Ishikawa (cell line): Measurements from ENCODE around the gene MMP14.

Source experiments
- CEBPB ChIP-seq: IDR thresholded peaks from 2 replicates; pipeline ENCODE4 v1.6.1; 2012
- CREB1 ChIP-seq: IDR thresholded peaks from 2 replicates; pipeline ENCODE4 v1.6.1; 2012; ENCODE audit warnings: low read depth
- EP300 ChIP-seq: IDR thresholded peaks from 2 replicates; pipeline ENCODE4 v1.6.1; 2012; ENCODE audit warnings: borderline replicate concordance
- FOXM1 ChIP-seq: IDR thresholded peaks from 2 replicates; pipeline ENCODE4 v1.6.1; 2012; ENCODE audit warnings: low read depth, borderline replicate concordance
- MAX ChIP-seq: IDR thresholded peaks from 2 replicates; pipeline ENCODE4 v1.6.1; 2012
- RAD21 ChIP-seq: IDR thresholded peaks from 2 replicates; pipeline ENCODE4 v1.6.1; 2012; ENCODE audit warnings: low read depth
- REST ChIP-seq: IDR thresholded peaks from 2 replicates; pipeline ENCODE4 v1.6.1; 2012; ENCODE audit warnings: low read depth, mild to moderate bottlenecking
- TAF1 ChIP-seq: IDR thresholded peaks from 2 replicates; pipeline ENCODE4 v1.6.1; 2012; ENCODE audit warnings: low read depth, mild to moderate bottlenecking
- TCF12 ChIP-seq: IDR thresholded peaks from 2 replicates; pipeline ENCODE4 v1.6.1; 2012; ENCODE audit warnings: low read depth
- TEAD4 ChIP-seq: IDR thresholded peaks from 2 replicates; pipeline ENCODE4 v1.6.1; 2012
- YY1 ChIP-seq: IDR thresholded peaks from 2 replicates; pipeline ENCODE4 v1.6.1; 2012; ENCODE audit warnings: low read depth
- ZBTB7A ChIP-seq: IDR thresholded peaks from 2 replicates; pipeline ENCODE4 v1.6.1; 2012; ENCODE audit warnings: low read depth

GRCh38 chr14:22814941-22815713 is 21.3 kb upstream of the MMP14 start, which contains the start of gene SLC7A7:
- TF ChIP-seq EP300 (no peak), TAF1 (no peak), MAX (no peak), REST (no peak), ZBTB7A (no peak), CREB1 (no peak), TCF12 (no peak), RAD21 (no peak), FOXM1 (no peak), CEBPB (no peak), TEAD4 (no peak), YY1 (no peak)
